ENCODE data around the gene KIAA0040. TPM values are rescaled to one million over a fixed set of nuclear protein-coding genes. Genes with fewer than 3 reads are reported as not detected.

KIAA0040 gene
- total and polyA plus RNA-seq, 10 of the 15 experiments (the other 5 are each of a cell fraction or from before 2014, with no cell fraction given): 7.6 to 47.7 (median 23.5) TPM

GRCh38 chr1:175120511-175120910 lies 72.1 kb downstream of the KIAA0040 start (continued):
- TF ChIP-seq SPI1 (IDR thresholded peaks at IDR 0.05; ENCODE audit: borderline replicate concordance, insufficient read depth, low read depth, low read length): no peak
- no peak for TF ChIP-seq RFX5 (IDR thresholded peaks at IDR 0.05; ENCODE audit: low read depth, low read length)
- no peak for TF ChIP-seq CBFB (IDR thresholded peaks at IDR 0.05; ENCODE audit: low read depth)
- no peak for TF ChIP-seq KAT2A (conservative IDR thresholded peaks at IDR 0.05; ENCODE audit: control insufficient read depth, low read depth, low read length)
- no peak for TF ChIP-seq SKIL (IDR thresholded peaks at IDR 0.05; ENCODE audit: low read depth, poor library complexity, severe bottlenecking)
- no peak for TF ChIP-seq IKZF2 (IDR thresholded peaks at IDR 0.05)
- no peak for TF ChIP-seq SIX5 (IDR thresholded peaks at IDR 0.05; ENCODE audit: low read depth, low read length, severe bottlenecking)
- no peak for TF ChIP-seq CTCF (IDR thresholded peaks at IDR 0.05 in 2 of 3, conservative IDR thresholded peaks at IDR 0.05 in 1 of 3; ENCODE audit: control insufficient read depth in 2 of 3, extremely low read depth in 1 of 3, insufficient read depth in 1 of 3, low read depth in 3 of 3, low read length in 3 of 3)
- no peak for TF ChIP-seq FOXK2 (IDR thresholded peaks at IDR 0.05)
- no peak for TF ChIP-seq LARP7 (IDR thresholded peaks at IDR 0.05)
